Upper lobe of right lung (tissue), 1 donor: Measurements from ENCODE around the gene CAPNS1. TPM values are rescaled to one million over a fixed set of nuclear protein-coding genes. Genes with fewer than 3 reads are reported as not detected.

Experiments used
- ATAC-seq: fragments of 200-7000 bp; cut with Tn5 transposase; one replicate; pipeline ENCODE4 v1.9.1; 2020; ENCODE audit warnings: mild to moderate bottlenecking, moderate library complexity
- DNase-seq: peaks from one replicate; pipeline ENCODE4 v3.0.0-alpha.2; 2020
- H3K27ac ChIP-seq: fragments of 200-600 bp; one replicate; pipeline ENCODE4 v1.8.0; 2022
- H3K27me3 ChIP-seq: fragments of 200-600 bp; one replicate; pipeline ENCODE4 v1.8.0; 2022; ENCODE audit warnings: mild to moderate bottlenecking
- H3K36me3 ChIP-seq: fragments of 200-600 bp; one replicate; pipeline ENCODE4 v1.8.0; 2022
- H3K4me1 ChIP-seq: fragments of 200-600 bp; one replicate; pipeline ENCODE4 v1.8.0; 2022
- H3K4me3 ChIP-seq: fragments of 200-600 bp; one replicate; pipeline ENCODE4 v1.8.0; 2022; ENCODE audit warnings: mild to moderate bottlenecking
- H3K9me3 ChIP-seq: fragments of 200-600 bp; one replicate; pipeline ENCODE4 v1.8.0; 2022
- CTCF ChIP-seq: fragments of 200-600 bp; IDR thresholded peaks from one replicate; pipeline ENCODE4 v1.8.0; 2022; ENCODE audit warnings: antibody characterized with exemption
- intact Hi-C: fragments of 100-400 bp; cut with DNase I; formaldehyde crosslinking; loops from one replicate; pipeline ENCODE4 v1.11.0; 2022
- total RNA-seq: library from RNA; stranded (reverse); fragmentation: NEBNext Ultra II Directional; extraction: Animal tissue kit (Norgen Biotek cat#: 25700); gene quantifications from one replicate; pipeline ENCODE4 v1.2.1, GENCODE V29; 2021
- donor health status: DM: no; HTN: yes; CAD: no; lungs with severe emphysema.

Gene CAPNS1
- total RNA-seq, 1 donor from 2014 or later: 582 TPM

- no peak for TF ChIP-seq CTCF
- no peak for ATAC-seq
- peaks cover 12% of the 10 kb centered on the region for H3K36me3 ChIP-seq
- H3K4me1 ChIP-seq: peaks cover 3% of the 10 kb centered on the region
- intact Hi-C loops: no loop called here
- DNase-seq: no peak
- H3K4me3 ChIP-seq: no peak overlapping the region
- no peaks in the 10 kb centered on the region for H3K9me3 ChIP-seq
- no peak overlapping the region for H3K27ac ChIP-seq
- H3K27me3 ChIP-seq: no peaks in the 10 kb centered on the region
Observed at GRCh38 chr19:36111200-36111539, 28.7 kb upstream of the CAPNS1 start.

- Histone ChIP-seq H3K36me3 (peaks cover 19% of the 10 kb centered on the region), H3K27ac (no peak overlapping the region), H3K9me3 (no peaks in the 10 kb centered on the region), H3K4me1 (peaks cover 12% of the 10 kb centered on the region), H3K4me3 (no peak overlapping the region), H3K27me3 (no peaks in the 10 kb centered on the region)
- DNase-seq (no peak), ATAC-seq (no peak)
- intact Hi-C loops: no loop called here
- no peak for TF ChIP-seq CTCF
Observed at GRCh38 chr19:36112678-36113077, 27.2 kb upstream of the CAPNS1 start.

GRCh38 chr19:36113425-36113824 is 26.4 kb upstream of the CAPNS1 start:
- DNase-seq (no peak), ATAC-seq (no peak)
- intact Hi-C loops: no loop called here
- Histone ChIP-seq H3K36me3 (peaks cover 23% of the 10 kb centered on the region), H3K27me3 (no peaks in the 10 kb centered on the region), H3K27ac (no peak overlapping the region), H3K9me3 (no peaks in the 10 kb centered on the region), H3K4me1 (peaks cover 12% of the 10 kb centered on the region), H3K4me3 (peak overlapping the region; percentile 77)
- TF ChIP-seq CTCF: no peak

- intact Hi-C loops: no loop called here
- peaks cover 28% of the 10 kb centered on the region for H3K36me3 ChIP-seq
- peak overlapping the region; percentile 85 for H3K27ac ChIP-seq
- H3K27me3 ChIP-seq: no peaks in the 10 kb centered on the region
- peaks cover 12% of the 10 kb centered on the region for H3K4me1 ChIP-seq
- H3K9me3 ChIP-seq: no peaks in the 10 kb centered on the region
- DNase-seq (no peak), ATAC-seq (no peak)
- no peak for TF ChIP-seq CTCF
- H3K4me3 ChIP-seq: peak overlapping the region; percentile 77
Observed at GRCh38 chr19:36113894-36114720, 25.8 kb upstream of the CAPNS1 start.

GRCh38 chr19:36114721-36115452 is 25.0 kb upstream of the CAPNS1 start, which contains the start of gene POLR2I:
Gene POLR2I (minus strand): TSS chr19:36114875. CDS start chr19:36114856, 19 bp downstream.
- Histone ChIP-seq H3K36me3 (peaks cover 28% of the 10 kb centered on the region), H3K4me3 (peak within 1 kb of the TSS; percentile 77), H3K9me3 (no peaks in the 10 kb centered on the region), H3K4me1 (peaks cover 12% of the 10 kb centered on the region), H3K27me3 (no peaks in the 10 kb centered on the region), H3K27ac (peak within 1 kb of the TSS; percentile 85)
- intact Hi-C loops: no loop called here
- peak; percentile 95 for ATAC-seq
- no peak for TF ChIP-seq CTCF
- DNase-seq: peak; percentile 99
